Small intestine (tissue), 16 donors: ENCODE results near the gene TYSND1. TPM values are rescaled to one million over a fixed set of nuclear protein-coding genes. Genes with fewer than 3 reads are reported as not detected.
A peak's percentile ranks its signal among the peaks of the same experiment; 100 is the strongest.

Experiments
- DNase-seq, 2 donors: peaks; one replicate each; pipeline versions ENCODE4 v3.0.0 to v3.0.0-alpha.2; 2013
- FAIRE-seq: peaks from 2 replicates; lab custom pipeline; 2012; peaks lifted over from hg19 to GRCh38; lab: Jason Lieb, UNC
- H3K27ac ChIP-seq, 3 donors: one replicate each; pipeline ENCODE4 v1.5.1; 2013; ENCODE audit warnings: low read length in 2 of 3, mild to moderate bottlenecking in 2 of 3, control low read depth in 1 of 3, inconsistent platforms in 1 of 3, low read depth in 1 of 3, moderate library complexity in 1 of 3
- H3K27me3 ChIP-seq, 3 donors: one replicate each; pipeline ENCODE4 v1.6.1; 2013; ENCODE audit warnings: low read length in 3 of 3, inconsistent platforms in 1 of 3; ENCODE audit not compliant: control insufficient read depth in 3 of 3, insufficient read depth in 3 of 3
- H3K36me3 ChIP-seq, 3 donors: one replicate each; pipeline ENCODE4 v1.6.1; 2013; ENCODE audit warnings: low read length in 3 of 3, inconsistent platforms in 1 of 3, low read depth in 1 of 3, mild to moderate bottlenecking in 1 of 3, moderate library complexity in 1 of 3; ENCODE audit not compliant: control insufficient read depth in 3 of 3, insufficient read depth in 2 of 3
- H3K4me1 ChIP-seq, 3 donors: one replicate each; pipeline ENCODE4 v1.6.1; 2013; ENCODE audit warnings: low read length in 2 of 3, inconsistent platforms in 1 of 3, low read depth in 1 of 3, mild to moderate bottlenecking in 1 of 3, moderate library complexity in 1 of 3; ENCODE audit not compliant: control insufficient read depth in 3 of 3, insufficient read depth in 2 of 3
- H3K4me3 ChIP-seq, 3 donors: one replicate each; pipeline ENCODE4 v1.5.1; 2013; ENCODE audit warnings: low read length in 3 of 3, control low read depth in 1 of 3, inconsistent platforms in 1 of 3, low read depth in 1 of 3, mild to moderate bottlenecking in 1 of 3, moderate library complexity in 1 of 3
- H3K9me3 ChIP-seq, 2 donors: one replicate each; pipeline ENCODE4 v1.6.1; 2013; ENCODE audit warnings: low read depth in 1 of 2, low read length in 1 of 2; ENCODE audit not compliant: control insufficient read depth in 2 of 2, insufficient read depth in 1 of 2
- WGBS, 3 donors: extraction: QIAGEN DNeasy Blood & Tissue Kit; methylation state at CpG; one replicate each; pipeline ENCODE4 v1.1.7; 2013; 5-methylcytosine and 5-hydroxymethylcytosine counted together
- long read RNA-seq, 10 donors: transcript quantifications; one replicate each; lab custom pipeline, GENCODE V29; 2026
- polyA plus RNA-seq, 4 donors: library from polyadenylated mRNA; stranded (reverse) in 3 of 4; unstranded in 1 of 4; fragments of 200-250 nt in 3 of 4; fragments of 120-200 nt in 1 of 4; gene quantifications; one replicate each; pipeline versions ENCODE4 v1.2.1 to v1.2.3, GENCODE V29; 2013
- donor health status: healthy with polysubstance abuse.
- donor health status: control.
- donor health status: control.
- donor health status: Bipolar disorder and iron deficiency.
- donor health status: healthy.

Gene TYSND1, protein sequence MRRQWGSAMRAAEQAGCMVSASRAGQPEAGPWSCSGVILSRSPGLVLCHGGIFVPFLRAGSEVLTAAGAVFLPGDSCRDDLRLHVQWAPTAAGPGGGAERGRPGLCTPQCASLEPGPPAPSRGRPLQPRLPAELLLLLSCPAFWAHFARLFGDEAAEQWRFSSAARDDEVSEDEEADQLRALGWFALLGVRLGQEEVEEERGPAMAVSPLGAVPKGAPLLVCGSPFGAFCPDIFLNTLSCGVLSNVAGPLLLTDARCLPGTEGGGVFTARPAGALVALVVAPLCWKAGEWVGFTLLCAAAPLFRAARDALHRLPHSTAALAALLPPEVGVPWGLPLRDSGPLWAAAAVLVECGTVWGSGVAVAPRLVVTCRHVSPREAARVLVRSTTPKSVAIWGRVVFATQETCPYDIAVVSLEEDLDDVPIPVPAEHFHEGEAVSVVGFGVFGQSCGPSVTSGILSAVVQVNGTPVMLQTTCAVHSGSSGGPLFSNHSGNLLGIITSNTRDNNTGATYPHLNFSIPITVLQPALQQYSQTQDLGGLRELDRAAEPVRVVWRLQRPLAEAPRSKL
- polyA plus RNA-seq: 10 to 100 TPM; 10.5 to 17.9 (median 12.5) TPM
- long read RNA-seq, donor 1, transcript TYSND1-201 (4 exons, 3,644 nt): major isoform, 11 of 34 reads
- long read RNA-seq, donor 1, partial matches to known transcripts: 19 of 34 reads
- long read RNA-seq, donor 1, other reads (novel, unspliced or antisense): 0 of 34 reads
- long read RNA-seq, donor 2, partial matches to known transcripts: 0 of 1 reads
- long read RNA-seq, donor 2, other reads (novel, unspliced or antisense): 0 of 1 reads
- long read RNA-seq, donor 3, transcript TYSND1-201 (4 exons, 3,644 nt): major isoform, 7 of 10 reads
- long read RNA-seq, donor 3, partial matches to known transcripts: 0 of 10 reads
- long read RNA-seq, donor 3, other reads (novel, unspliced or antisense): 0 of 10 reads
- long read RNA-seq, donor 4: 0 reads
- long read RNA-seq, donor 5, partial matches to known transcripts: 0 of 1 reads
- long read RNA-seq, donor 5, other reads (novel, unspliced or antisense): 0 of 1 reads
- long read RNA-seq, donor 6, partial matches to known transcripts: 5 of 5 reads
- long read RNA-seq, donor 6, other reads (novel, unspliced or antisense): 0 of 5 reads
- long read RNA-seq, donor 7: 0 reads
- long read RNA-seq, donor 8, partial matches to known transcripts: 0 of 4 reads
- long read RNA-seq, donor 8, other reads (novel, unspliced or antisense): 0 of 4 reads
- long read RNA-seq, donor 9: 0 reads
- long read RNA-seq, donor 10, partial matches to known transcripts: 0 of 4 reads
- long read RNA-seq, donor 10, other reads (novel, unspliced or antisense): 0 of 4 reads

DNA sequence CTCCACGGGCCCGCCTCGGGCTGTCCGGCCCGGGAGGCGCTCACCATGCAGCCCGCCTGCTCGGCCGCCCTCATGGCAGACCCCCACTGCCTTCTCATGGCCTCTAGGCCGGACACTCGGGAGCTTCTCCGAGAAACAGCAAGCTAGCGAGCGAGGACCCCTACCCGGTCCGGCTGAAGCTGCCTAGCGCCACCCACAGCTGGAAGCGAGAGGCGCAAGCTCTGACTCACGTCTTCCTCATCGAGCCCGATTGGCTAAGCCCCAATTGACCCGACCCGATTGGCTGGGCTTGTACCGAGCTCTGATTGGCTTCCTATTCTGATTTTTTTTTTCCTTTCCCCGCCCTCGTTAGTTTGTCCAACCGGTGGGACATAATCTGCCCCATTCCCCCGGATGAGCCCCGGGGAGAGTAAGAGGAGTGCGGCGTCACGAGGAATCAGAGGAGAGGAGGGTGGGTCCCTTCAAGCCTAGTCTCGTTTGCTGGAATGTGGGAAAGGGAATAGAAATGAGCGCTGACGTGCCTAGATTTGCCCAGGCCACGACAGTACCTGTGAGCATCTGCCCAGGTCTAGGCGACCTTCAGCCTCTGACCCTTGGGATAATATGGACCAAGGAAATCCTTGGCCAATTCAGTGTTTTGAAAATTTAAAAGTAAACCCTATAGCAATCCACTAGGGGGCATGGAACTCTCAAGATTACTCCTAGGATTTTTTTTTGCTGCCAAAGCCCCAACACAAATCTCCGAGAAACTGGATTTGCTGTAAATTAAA is at the start of gene TYSND1:
TSS of gene TYSND1 (minus strand) at position 212 of the 770 bp plus-strand sequence. CDS start at position 98, 114 bp downstream.
- Histone ChIP-seq H3K9me3 (no peaks in the 10 kb centered on the region), H3K36me3 (peaks cover 3 to 25% (median 8%) of the 10 kb centered on the region in 3 donors), H3K4me3 (peak within 1 kb of the TSS; percentile 60 to 87 (median 84)), H3K27me3 (no peaks in the 10 kb centered on the region), H3K27ac (peak within 1 kb of the TSS; percentile 74 to 97 (median 91)), H3K4me1 (peaks cover 2 to 15% (median 5%) of the 10 kb centered on the region in 3 donors)
- 0 to 1% (median 1%) methylated on average over 36 to 39 of the region's 39 CpGs for WGBS, 3 donors
- peak; percentile 98 to 99 for DNase-seq
- no peak for FAIRE-seq

DNA sequence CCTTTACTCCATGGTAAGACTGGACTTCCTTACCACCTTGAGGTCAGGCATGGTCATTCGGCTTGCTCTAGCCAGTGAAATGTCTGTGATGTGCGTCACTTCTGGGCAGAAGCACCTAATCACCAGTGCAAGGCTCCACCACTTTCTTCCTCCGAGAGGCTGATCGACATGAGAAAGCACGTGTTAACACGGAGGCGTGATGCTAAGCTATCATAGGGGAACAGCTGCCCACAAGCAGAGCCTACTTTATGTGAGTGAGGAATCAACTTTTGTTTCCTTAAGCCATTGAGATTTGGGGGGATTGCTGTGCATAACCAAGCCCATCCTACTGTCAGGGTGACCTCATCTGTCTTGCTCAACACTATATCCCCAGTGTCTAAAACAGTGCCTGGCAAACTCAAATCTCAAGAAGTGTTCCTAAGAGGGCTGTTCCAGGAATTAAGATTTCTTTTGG is 46.9 kb upstream of the TYSND1 start:
- H3K27ac ChIP-seq: peak overlapping the region in 1 of 3 donors; percentile 40
- 92 to 94% (median 93%) methylated on average over 7 of the region's 7 CpGs for WGBS, 3 donors
- H3K36me3 ChIP-seq: peaks cover 0 to 9% (median 0%) of the 10 kb centered on the region in 3 donors
- DNase-seq: no peak
- peaks cover 0 to 2% of the 10 kb centered on the region in 2 donors for H3K9me3 ChIP-seq
- no peak overlapping the region for H3K4me3 ChIP-seq
- no peak for FAIRE-seq
- no peaks in the 10 kb centered on the region for H3K27me3 ChIP-seq
- H3K4me1 ChIP-seq: peaks cover 0 to 5% (median 3%) of the 10 kb centered on the region in 3 donors

DNA sequence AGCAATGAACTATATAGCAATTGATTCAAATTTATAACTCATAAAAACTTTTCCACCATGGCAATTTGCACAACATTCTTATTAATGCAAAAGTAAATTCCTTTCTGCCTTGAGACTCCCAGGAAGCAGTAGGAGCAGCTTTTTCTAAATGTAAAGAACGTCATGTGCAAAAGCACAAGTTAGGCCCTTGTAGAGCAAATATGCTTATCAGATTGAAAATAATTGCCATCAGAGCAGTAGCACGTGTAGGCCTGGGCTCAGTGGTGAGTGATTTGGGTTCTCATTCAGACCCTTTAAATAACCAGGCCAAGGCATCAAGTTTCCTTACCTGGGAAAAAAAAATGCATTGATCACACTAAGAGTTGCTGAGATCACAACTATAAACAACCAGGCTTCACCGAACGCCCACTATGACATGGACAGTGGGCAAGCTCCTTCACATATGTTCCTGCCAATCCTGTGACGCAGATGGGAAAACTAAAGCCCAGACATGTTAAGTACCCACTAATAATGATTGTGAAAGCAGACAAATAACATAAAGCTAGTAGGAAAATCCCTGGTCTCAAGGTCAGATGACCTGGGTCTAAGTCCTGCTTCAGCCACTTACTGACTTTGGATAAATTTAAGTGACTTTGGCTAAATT is 45.9 kb upstream of the TYSND1 start:
- DNase-seq (no peak), FAIRE-seq (no peak)
- 71 to 81% (median 74%) methylated on average over 5 of the region's 5 CpGs for WGBS, 3 donors
- peaks cover 0 to 5% (median 0%) of the 10 kb centered on the region in 3 donors for H3K36me3 ChIP-seq
- H3K9me3 ChIP-seq: no peaks in the 10 kb centered on the region
- H3K4me3 ChIP-seq: no peak overlapping the region
- H3K27ac ChIP-seq: peak overlapping the region in 1 of 3 donors; percentile 48
- peaks cover 0 to 5% (median 3%) of the 10 kb centered on the region in 3 donors for H3K4me1 ChIP-seq
- H3K27me3 ChIP-seq: no peaks in the 10 kb centered on the region

DNA sequence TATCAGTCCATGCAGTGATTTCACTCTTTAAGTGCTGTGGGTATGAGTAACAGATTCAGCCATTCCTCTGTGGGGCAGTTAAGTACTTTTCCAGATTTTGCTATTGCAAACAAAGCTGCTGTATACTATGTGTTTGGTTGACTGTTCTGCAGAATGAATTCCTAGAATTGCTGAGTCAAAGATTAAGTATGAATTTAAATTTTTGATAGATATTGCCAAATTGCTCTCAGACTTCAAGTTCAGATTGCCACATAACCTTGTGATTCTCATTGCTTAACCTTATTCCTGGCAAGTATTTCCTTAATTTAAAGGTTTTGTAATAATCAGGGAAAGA is 45.4 kb upstream of the TYSND1 start:
- Histone ChIP-seq H3K27ac (no peak overlapping the region), H3K27me3 (no peaks in the 10 kb centered on the region), H3K36me3 (no peaks in the 10 kb centered on the region), H3K4me1 (peaks cover 0 to 5% (median 3%) of the 10 kb centered on the region in 3 donors), H3K4me3 (no peak overlapping the region), H3K9me3 (no peaks in the 10 kb centered on the region)
- FAIRE-seq (no peak), DNase-seq (no peak)

DNA sequence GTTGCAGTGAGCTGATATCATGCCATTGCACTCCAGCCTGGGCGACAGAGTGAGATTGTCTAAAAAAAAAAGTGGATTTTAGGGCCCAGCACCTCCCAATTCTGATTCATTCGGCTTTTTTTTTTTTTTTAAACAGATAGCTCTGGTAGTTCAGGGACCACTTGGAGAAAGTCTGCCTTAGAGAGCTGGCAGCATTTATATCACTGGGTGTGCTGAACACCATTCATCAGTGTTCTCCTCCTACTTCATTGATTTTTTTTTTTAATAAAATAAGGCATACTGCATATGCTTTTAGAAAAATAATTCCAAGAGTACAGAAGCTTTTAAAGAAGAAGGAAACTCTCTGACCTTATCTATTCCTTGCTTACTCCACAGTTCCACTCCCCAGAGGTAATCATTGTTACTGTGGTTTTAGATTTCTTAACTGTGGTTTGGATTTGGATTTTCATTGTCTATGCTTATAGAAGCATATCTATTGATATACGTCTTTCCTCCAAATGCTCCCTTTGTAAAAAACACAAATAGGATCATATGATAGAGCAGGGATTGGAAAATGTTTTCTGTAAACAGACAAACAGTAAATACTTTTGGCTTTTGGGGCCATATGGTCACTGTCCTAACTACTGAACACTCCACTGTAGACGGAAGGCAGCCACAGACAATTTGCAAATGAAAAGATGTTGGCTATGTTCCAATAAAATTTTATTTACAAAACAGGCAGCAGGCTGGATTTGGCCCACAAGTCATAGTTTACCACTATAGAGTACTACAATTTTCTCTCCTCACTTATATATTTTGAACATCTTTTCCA is 44.9 kb upstream of the TYSND1 start:
- 69 to 86% (median 81%) methylated on average over 4 of the region's 4 CpGs for WGBS, 3 donors
- no peaks in the 10 kb centered on the region for H3K9me3 ChIP-seq
- peaks cover 0 to 5% (median 3%) of the 10 kb centered on the region in 3 donors for H3K4me1 ChIP-seq
- H3K27ac ChIP-seq: no peak overlapping the region
- FAIRE-seq (no peak), DNase-seq (no peak)
- H3K36me3 ChIP-seq: no peaks in the 10 kb centered on the region
- no peaks in the 10 kb centered on the region for H3K27me3 ChIP-seq
- H3K4me3 ChIP-seq: no peak overlapping the region

DNA sequence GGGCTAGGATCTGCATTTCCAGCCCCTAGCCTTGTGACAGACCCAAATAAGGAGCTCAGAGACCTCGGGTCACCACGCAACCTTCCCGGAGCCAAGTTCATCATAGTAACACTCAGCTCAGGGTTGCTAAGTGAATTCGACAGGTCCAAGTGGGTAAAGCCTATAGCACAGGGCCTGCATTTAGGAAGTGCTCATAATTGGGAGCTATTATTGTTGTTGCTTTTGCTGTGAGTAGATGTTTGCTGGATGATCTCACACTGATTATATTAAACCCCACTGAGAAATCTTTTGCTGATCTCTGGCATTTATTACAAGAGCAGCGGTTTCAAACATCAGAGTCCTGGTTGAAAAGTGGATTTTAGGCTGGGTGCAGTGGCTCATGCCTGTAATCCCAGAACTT is 44.1 kb upstream of the TYSND1 start:
- FAIRE-seq (no peak), DNase-seq (no peak)
- peaks cover 0 to 5% (median 3%) of the 10 kb centered on the region in 3 donors for H3K4me1 ChIP-seq
- H3K4me3 ChIP-seq: no peak overlapping the region
- 78 to 90% (median 85%) methylated on average over 5 of the region's 5 CpGs for WGBS, 3 donors
- H3K27ac ChIP-seq: peak overlapping the region in 1 of 3 donors; percentile 40
- H3K27me3 ChIP-seq: no peaks in the 10 kb centered on the region
- no peaks in the 10 kb centered on the region for H3K36me3 ChIP-seq
- H3K9me3 ChIP-seq: no peaks in the 10 kb centered on the region
